Stomach (tissue), 19 donors: ENCODE measurements around the gene PPEF1. TPM values are rescaled to one million over a fixed set of nuclear protein-coding genes. Genes with fewer than 3 reads are reported as not detected.

ENCODE experiments used
- DNase-seq, 2 donors: peaks; one replicate each; pipeline versions ENCODE4 v3.0.0 to v3.0.0-alpha.2; 2013 to 2019
- H3K27ac ChIP-seq, 5 donors: fragments of 200-600 bp in 4 of 5; sonication (generic) in 4 of 5; one replicate each; pipeline ENCODE4 v1.5.1; 2013 to 2019; ENCODE audit warnings: mild to moderate bottlenecking in 1 of 5, moderate library complexity in 1 of 5
- H3K27me3 ChIP-seq, 3 donors: fragments of 200-600 bp; sonication (generic); one replicate each; pipeline ENCODE4 v1.5.1; 2017 to 2019; ENCODE audit warnings: mixed run types in 1 of 3
- H3K36me3 ChIP-seq, 4 donors: fragments of 200-600 bp; sonication (generic); 1 replicate in 3 of 4; 2 replicates in 1 of 4; pipeline ENCODE4 v1.5.1; 2016 to 2019
- H3K4me1 ChIP-seq, 4 donors: fragments of 200-600 bp; sonication (generic); one replicate each; pipeline ENCODE4 v1.5.1; 2016 to 2019
- H3K4me3 ChIP-seq, 4 donors: fragments of 200-600 bp; sonication (generic) in 3 of 4; one replicate each; pipeline ENCODE4 v1.5.1; 2016 to 2019; ENCODE audit warnings: mild to moderate bottlenecking in 1 of 4
- H3K9me3 ChIP-seq, 4 donors: fragments of 200-600 bp; sonication (generic); one replicate each; pipeline ENCODE4 v1.5.1; 2016 to 2019
- EP300 ChIP-seq: sonication (generic); formaldehyde crosslinking; IDR thresholded peaks from one replicate; pipeline ENCODE4 v1.6.1; 2017; ENCODE audit warnings: antibody characterized with exemption
- POLR2A ChIP-seq, 4 donors: fragments of 450-650 bp; IDR thresholded peaks; one replicate each; pipeline ENCODE4 v1.6.1; 2016; ENCODE audit warnings: antibody characterized with exemption in 4 of 4, control low read depth in 2 of 4, mild to moderate bottlenecking in 1 of 4, moderate library complexity in 1 of 4
- POLR2AphosphoS5 ChIP-seq, 3 donors: sonication (generic); formaldehyde crosslinking; IDR thresholded peaks; one replicate each; pipeline ENCODE4 v1.6.1; 2016; ENCODE audit warnings: antibody characterized with exemption in 3 of 3
- WGBS, 5 donors: extraction: QIAGEN DNeasy Blood & Tissue Kit in 3 of 5; methylation state at CpG; one replicate each; pipeline versions ENCODE4 v1.1.5 to v1.1.7; 2013 to 2018; 5-methylcytosine and 5-hydroxymethylcytosine counted together
- intact Hi-C: fragments of 100-400 bp; cut with DNase I; formaldehyde crosslinking; loops from one replicate; pipeline ENCODE4 v1.15.1; 2023; ENCODE audit warnings: low total_unique reads
- long read RNA-seq, 10 donors: transcript quantifications; one replicate each; lab custom pipeline, GENCODE V29; 2026
- polyA plus RNA-seq, 3 donors: library from polyadenylated mRNA; stranded (reverse); fragments of 200-250 nt; gene quantifications; one replicate each; pipeline ENCODE4 v1.2.3, GENCODE V29; 2013
- total RNA-seq, 5 donors: library from RNA; depleted of rRNA; stranded (reverse); fragments of >200 nt; gene quantifications; one replicate each; pipeline versions ENCODE4 v1.1.0 to v1.2.3, GENCODE V29; 2014 to 2016
- TF ChIP-seq, protein P1 (sequence below), 7 experiments: fragments of 450-650 bp in 4 of 7; fragments of 200-600 bp in 3 of 7; sonication (generic) in 3 of 7; IDR thresholded peaks; one replicate each; pipeline ENCODE4 v1.5.1; 2016 to 2019; ENCODE audit warnings: antibody characterized with exemption in 7 of 7, control low read depth in 2 of 7, mild to moderate bottlenecking in 1 of 7
- donor health status: healthy with polysubstance abuse.
- donor health status: Bipolar disorder and iron deficiency.
- donor health status: healthy.

The PPEF1 gene, protein sequence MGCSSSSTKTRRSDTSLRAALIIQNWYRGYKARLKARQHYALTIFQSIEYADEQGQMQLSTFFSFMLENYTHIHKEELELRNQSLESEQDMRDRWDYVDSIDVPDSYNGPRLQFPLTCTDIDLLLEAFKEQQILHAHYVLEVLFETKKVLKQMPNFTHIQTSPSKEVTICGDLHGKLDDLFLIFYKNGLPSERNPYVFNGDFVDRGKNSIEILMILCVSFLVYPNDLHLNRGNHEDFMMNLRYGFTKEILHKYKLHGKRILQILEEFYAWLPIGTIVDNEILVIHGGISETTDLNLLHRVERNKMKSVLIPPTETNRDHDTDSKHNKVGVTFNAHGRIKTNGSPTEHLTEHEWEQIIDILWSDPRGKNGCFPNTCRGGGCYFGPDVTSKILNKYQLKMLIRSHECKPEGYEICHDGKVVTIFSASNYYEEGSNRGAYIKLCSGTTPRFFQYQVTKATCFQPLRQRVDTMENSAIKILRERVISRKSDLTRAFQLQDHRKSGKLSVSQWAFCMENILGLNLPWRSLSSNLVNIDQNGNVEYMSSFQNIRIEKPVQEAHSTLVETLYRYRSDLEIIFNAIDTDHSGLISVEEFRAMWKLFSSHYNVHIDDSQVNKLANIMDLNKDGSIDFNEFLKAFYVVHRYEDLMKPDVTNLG
- 1 to 10 TPM in 1 of 5 donors, not detected in 4; 1.3 TPM for total RNA-seq
- under 1 TPM; 0.08 to 0.31 (median 0.12) TPM for polyA plus RNA-seq
- long read RNA-seq, donor 1 = 0 reads
- long read RNA-seq, donor 2 = 0 reads
- long read RNA-seq, donor 3 = 0 reads
- long read RNA-seq, donor 4 = 0 reads
- long read RNA-seq, donor 5 = 0 reads
- long read RNA-seq, donor 6 = 0 reads
- long read RNA-seq, donor 7 = 0 reads
- long read RNA-seq, donor 8 = 0 reads
- long read RNA-seq, donor 9 = 0 reads
- long read RNA-seq, donor 10 = 0 reads

DNA sequence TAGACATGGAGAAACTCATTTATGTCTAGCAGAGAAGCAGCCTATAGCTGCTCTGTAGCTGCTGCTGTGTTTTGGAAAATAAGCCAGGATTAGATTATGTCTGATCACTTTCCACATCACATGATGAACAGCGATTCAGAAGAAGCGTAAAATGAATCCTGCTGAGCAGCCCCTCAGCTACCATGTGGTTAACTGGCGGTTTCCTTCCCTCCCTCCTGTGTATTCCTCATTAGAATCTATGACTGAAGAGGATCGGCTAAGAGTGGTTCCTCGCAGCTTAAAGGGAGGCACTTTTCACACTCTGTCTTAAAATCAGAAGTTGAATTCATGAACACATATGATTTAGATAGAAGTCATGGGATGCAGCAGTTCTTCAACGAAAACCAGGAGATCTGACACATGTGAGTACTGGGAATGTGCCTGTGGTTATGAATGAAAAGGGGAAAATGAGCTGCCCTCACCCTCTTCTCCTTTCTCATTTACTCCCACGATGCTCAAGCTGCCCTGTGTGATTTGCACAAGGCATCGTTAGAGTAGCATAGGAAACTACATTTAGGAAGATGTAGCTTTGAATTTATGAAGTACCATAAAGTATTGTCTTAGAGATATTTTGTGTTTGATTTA is at the start of gene PPEF1:
PPEF1 (plus strand) TSS at position 220 of the 624 bp plus-strand sequence; CDS start at position 356, 136 bp downstream.
- Histone ChIP-seq H3K27me3 (no peaks in the 10 kb centered on the region), H3K36me3 (no peaks in the 10 kb centered on the region), H3K9me3 (no peaks in the 10 kb centered on the region), H3K4me3 (no peak within 1 kb of the TSS), H3K27ac (no peak within 1 kb of the TSS), H3K4me1 (peaks cover 0 to 5% (median 0%) of the 10 kb centered on the region in 4 donors)
- intact Hi-C loops = no loop called here
- peak in 1 of 2 donors; percentile 23 for DNase-seq
- 41 to 67% (median 66%) methylated on average over 8 of the region's 8 CpGs for WGBS, 5 donors
- TF ChIP-seq POLR2AphosphoS5 (IDR thresholded peaks at IDR 0.05) (no peak), EP300 (no peak), POLR2A (IDR thresholded peaks at IDR 0.05) (no peak)
- TF ChIP-seq, protein P1, sequence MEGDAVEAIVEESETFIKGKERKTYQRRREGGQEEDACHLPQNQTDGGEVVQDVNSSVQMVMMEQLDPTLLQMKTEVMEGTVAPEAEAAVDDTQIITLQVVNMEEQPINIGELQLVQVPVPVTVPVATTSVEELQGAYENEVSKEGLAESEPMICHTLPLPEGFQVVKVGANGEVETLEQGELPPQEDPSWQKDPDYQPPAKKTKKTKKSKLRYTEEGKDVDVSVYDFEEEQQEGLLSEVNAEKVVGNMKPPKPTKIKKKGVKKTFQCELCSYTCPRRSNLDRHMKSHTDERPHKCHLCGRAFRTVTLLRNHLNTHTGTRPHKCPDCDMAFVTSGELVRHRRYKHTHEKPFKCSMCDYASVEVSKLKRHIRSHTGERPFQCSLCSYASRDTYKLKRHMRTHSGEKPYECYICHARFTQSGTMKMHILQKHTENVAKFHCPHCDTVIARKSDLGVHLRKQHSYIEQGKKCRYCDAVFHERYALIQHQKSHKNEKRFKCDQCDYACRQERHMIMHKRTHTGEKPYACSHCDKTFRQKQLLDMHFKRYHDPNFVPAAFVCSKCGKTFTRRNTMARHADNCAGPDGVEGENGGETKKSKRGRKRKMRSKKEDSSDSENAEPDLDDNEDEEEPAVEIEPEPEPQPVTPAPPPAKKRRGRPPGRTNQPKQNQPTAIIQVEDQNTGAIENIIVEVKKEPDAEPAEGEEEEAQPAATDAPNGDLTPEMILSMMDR (IDR thresholded peaks at IDR 0.05) = no peak

DNA sequence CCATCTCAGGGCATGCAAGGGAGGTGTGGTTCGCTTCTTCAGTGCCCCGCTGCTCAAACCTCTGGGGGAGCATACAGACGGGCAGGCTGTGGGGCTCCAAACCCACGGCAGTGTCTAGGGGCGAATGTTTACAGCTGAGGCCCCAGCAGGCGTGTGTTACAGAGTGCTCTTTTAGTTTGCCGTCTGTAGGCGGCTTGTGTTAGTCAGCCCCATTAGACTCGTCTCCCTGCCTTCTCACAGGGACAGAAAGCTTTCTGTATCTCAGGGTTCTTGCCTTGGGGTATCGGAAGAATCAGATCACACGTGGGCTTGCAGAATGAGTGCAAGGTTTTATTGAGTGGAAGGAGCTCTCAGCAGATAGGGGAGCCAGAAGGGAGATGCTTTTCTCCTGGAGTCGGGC is 46.2 kb upstream of the PPEF1 start:
- DNase-seq = no peak
- 72 to 90% (median 84%) methylated on average over 6 to 12 of the region's 12 CpGs for WGBS, 5 donors
- H3K4me3 ChIP-seq = no peak overlapping the region
- intact Hi-C loops = no loop called here
- TF ChIP-seq, protein P1 (IDR thresholded peaks at IDR 0.05) = no peak
- TF ChIP-seq EP300 (no peak), POLR2AphosphoS5 (IDR thresholded peaks at IDR 0.05) (no peak), POLR2A (IDR thresholded peaks at IDR 0.05) (no peak)
- no peaks in the 10 kb centered on the region for H3K27me3 ChIP-seq
- no peaks in the 10 kb centered on the region for H3K36me3 ChIP-seq
- no peaks in the 10 kb centered on the region for H3K9me3 ChIP-seq
- H3K4me1 ChIP-seq = no peaks in the 10 kb centered on the region
- H3K27ac ChIP-seq = no peak overlapping the region

DNA sequence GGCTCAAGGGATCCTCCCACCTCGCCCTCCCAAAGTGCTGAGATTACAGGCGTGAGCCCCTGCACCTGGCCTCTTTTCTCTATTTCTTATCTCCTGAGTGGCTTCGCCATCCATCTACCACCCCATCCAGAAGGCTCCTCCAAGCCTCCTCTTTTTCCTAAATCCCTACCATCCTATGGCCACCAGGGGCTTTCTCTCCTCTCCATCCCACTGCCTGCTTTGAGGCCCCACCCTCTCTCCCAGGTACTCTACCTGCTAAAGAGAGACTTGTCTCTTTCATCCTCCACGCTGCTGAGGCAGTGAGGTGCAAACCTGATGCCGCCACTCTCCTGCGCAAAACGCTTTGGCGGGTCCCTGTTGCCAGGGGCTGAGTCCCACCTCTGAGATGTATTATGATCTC is 42.5 kb upstream of the PPEF1 start:
- Histone ChIP-seq H3K27me3 (no peaks in the 10 kb centered on the region), H3K27ac (no peak overlapping the region), H3K36me3 (no peaks in the 10 kb centered on the region), H3K9me3 (no peaks in the 10 kb centered on the region), H3K4me1 (no peaks in the 10 kb centered on the region), H3K4me3 (no peak overlapping the region)
- intact Hi-C loops = no loop called here
- TF ChIP-seq POLR2AphosphoS5 (IDR thresholded peaks at IDR 0.05) (no peak), POLR2A (IDR thresholded peaks at IDR 0.05) (no peak), EP300 (no peak)
- TF ChIP-seq, protein P1 (IDR thresholded peaks at IDR 0.05) = no peak
- WGBS, 5 donors = 73 to 92% (median 88%) methylated on average over 8 of the region's 8 CpGs
- DNase-seq = no peak

- H3K27me3 ChIP-seq = no peaks in the 10 kb centered on the region
- WGBS, 5 donors = 87 to 94% (median 88%) methylated on average over 13 to 15 of the region's 15 CpGs
- no peaks in the 10 kb centered on the region for H3K9me3 ChIP-seq
- intact Hi-C loops = no loop called here
- DNase-seq = no peak
- H3K4me3 ChIP-seq = no peak overlapping the region
- no peak for TF ChIP-seq POLR2A (IDR thresholded peaks at IDR 0.05)
- no peak for TF ChIP-seq EP300
- no peak for TF ChIP-seq POLR2AphosphoS5 (IDR thresholded peaks at IDR 0.05)
- TF ChIP-seq, protein P1 (IDR thresholded peaks at IDR 0.05) = no peak
- no peaks in the 10 kb centered on the region for H3K4me1 ChIP-seq
- H3K27ac ChIP-seq = no peak overlapping the region
- no peaks in the 10 kb centered on the region for H3K36me3 ChIP-seq
Observed at GRCh38 chrX:18666614-18667013, 40.8 kb upstream of the PPEF1 start.
